Activated T-helper 2 cell treated with anti-CD3 and anti-CD28 coated beads, Interferon-gamma antibody, Interleukin-2, Interleukin-4, amounts not matched to agents 10 μg/mL and 5 μg/mL and 100 μg/mL, durations not matched to agents 14 hours and 24 hours and 36 hours (primary cell): ENCODE data around the gene PRDX3. TPM values are rescaled to one million over a fixed set of nuclear protein-coding genes. Genes with fewer than 3 reads are reported as not detected.
"Not testable (repeated sequence)": the region's sequence is repeated elsewhere in the genome, so short reads cannot be mapped to it uniquely, and the experiment has no call there.

Experiments
- DNase-seq: peaks from one replicate; pipeline ENCODE4 v3.0.0; 2021; ENCODE audit warnings: low spot score
- H3K27ac Mint-ChIP-seq: one replicate; pipeline ENCODE4 v1.8.0; 2021; ENCODE audit warnings: mixed read lengths
- H3K27me3 Mint-ChIP-seq: one replicate; pipeline ENCODE4 v1.8.0; 2021; ENCODE audit warnings: low read depth, mixed read lengths
- H3K36me3 Mint-ChIP-seq: one replicate; pipeline ENCODE4 v1.8.0; 2021; ENCODE audit warnings: low read depth, mixed read lengths
- H3K4me1 Mint-ChIP-seq: one replicate; pipeline ENCODE4 v1.8.0; 2021; ENCODE audit warnings: low read depth, mixed read lengths
- H3K4me3 Mint-ChIP-seq: one replicate; pipeline ENCODE4 v1.8.0; 2021; ENCODE audit warnings: low read depth, mild to moderate bottlenecking, moderate library complexity, mixed read lengths
- H3K9me3 Mint-ChIP-seq: one replicate; pipeline ENCODE4 v1.8.0; 2021; ENCODE audit warnings: mixed read lengths
- intact Hi-C: fragments of 100-400 bp; cut with micrococcal nuclease; formaldehyde crosslinking; loops from one replicate; pipeline ENCODE4 v1.15.1; 2023
- total RNA-seq: library from RNA; stranded (reverse); gene quantifications from 2 replicates; pipeline ENCODE4 v1.2.3, GENCODE V29; 2022

The PRDX3 gene
- total RNA-seq, 1 donor from 2014 or later = 182 TPM

- Mint-ChIP-seq H3K27me3 (no peaks in the 10 kb centered on the region), H3K9me3 (no peaks in the 10 kb centered on the region), H3K36me3 (peaks cover 53% of the 10 kb centered on the region), H3K4me1 (peaks cover 32% of the 10 kb centered on the region), H3K4me3 (peak overlapping the region; percentile 97), H3K27ac (peak overlapping the region; percentile 79)
- intact Hi-C loops = loop anchor here (1.0 to 5.0 kb wide), 2 partner anchors 41 to 476 kb away; partner anchors contain the start of gene BAG3
- no peak for DNase-seq
Measured at GRCh38 chr10:119176166-119176565, 2.4 kb downstream of the PRDX3 start.

DNA sequence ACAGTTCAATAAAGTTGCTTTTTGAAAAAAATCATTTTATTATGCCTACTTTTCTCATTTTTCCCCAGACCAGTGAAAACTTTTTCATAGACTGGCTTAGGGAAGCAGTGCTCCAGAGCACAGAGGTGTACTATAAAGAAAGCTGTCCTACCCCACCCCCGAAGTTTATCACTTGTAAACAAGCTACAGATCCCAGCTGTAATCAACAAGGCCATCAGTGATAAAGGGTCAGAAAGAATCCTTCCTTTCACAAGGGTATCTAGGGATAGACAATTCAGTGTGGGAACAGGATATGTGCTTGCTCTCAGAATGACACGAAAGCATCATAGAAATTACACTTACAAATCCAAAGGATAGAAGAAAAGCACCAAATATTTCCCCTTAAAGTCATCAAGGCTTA is 4.5 kb downstream of the PRDX3 start:
- no peak overlapping the region for H3K27ac Mint-ChIP-seq
- intact Hi-C loops = no loop called here
- no peak overlapping the region for H3K4me3 Mint-ChIP-seq
- H3K9me3 Mint-ChIP-seq = no peaks in the 10 kb centered on the region
- H3K27me3 Mint-ChIP-seq = no peaks in the 10 kb centered on the region
- H3K4me1 Mint-ChIP-seq = peaks cover 30% of the 10 kb centered on the region
- no peak for DNase-seq
- H3K36me3 Mint-ChIP-seq = peaks cover 70% of the 10 kb centered on the region

DNA sequence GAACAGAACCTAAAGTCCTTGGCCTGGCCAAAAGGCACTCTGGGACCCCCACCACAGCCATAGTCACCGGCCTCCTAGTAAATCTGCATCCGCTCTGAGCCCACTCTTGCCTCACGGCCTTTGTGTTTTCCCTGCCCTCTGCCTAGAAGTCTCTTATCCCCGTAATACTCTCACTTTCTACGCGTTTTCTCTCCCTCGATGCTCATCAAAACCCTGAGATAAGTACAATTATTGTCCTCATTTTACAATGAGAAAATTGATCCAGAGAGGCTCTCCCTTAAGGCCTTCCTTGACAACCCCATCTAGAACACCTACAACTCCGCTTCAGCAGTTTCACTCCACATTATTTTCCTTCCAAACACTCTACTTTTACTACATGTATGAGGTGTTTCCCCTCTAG is 11.6 kb downstream of the PRDX3 start:
- Mint-ChIP-seq H3K9me3 (no peaks in the 10 kb centered on the region), H3K4me1 (peaks cover 32% of the 10 kb centered on the region), H3K27me3 (no peaks in the 10 kb centered on the region), H3K27ac (peak overlapping the region; percentile 93), H3K36me3 (peaks cover 59% of the 10 kb centered on the region), H3K4me3 (peak overlapping the region; percentile 85)
- no peak for DNase-seq
- intact Hi-C loops = loop anchor here (10.0 kb wide), 1 partner anchor 412 kb away; the partner anchor contains the start of gene CACUL1

DNA sequence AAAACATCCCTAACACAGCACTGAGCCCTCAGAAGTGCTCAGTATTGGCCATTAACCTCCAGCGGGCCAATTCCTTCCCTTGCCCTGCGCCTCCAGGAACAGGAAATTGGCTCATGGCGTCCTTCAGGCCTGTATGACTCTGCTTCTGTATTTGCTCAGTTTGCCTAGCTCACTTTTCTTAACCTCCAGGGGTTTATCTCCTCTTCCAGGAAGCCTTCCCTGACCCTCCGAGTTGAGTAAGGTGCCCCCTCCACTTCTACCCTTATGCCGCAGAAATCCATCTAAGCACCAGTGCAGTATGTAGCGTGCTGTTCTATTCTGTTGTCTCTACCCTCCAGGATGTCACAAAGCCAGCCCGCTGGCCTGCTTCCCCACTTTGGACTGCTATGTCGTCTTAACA is 12.0 kb downstream of the PRDX3 start:
- Mint-ChIP-seq H3K9me3 (no peaks in the 10 kb centered on the region), H3K36me3 (peaks cover 57% of the 10 kb centered on the region), H3K27ac (peak overlapping the region; percentile 93), H3K27me3 (no peaks in the 10 kb centered on the region), H3K4me3 (peak overlapping the region; percentile 85), H3K4me1 (peaks cover 36% of the 10 kb centered on the region)
- DNase-seq = no peak
- intact Hi-C loops = loop anchor here (10.0 kb wide), 1 partner anchor 412 kb away; the partner anchor contains the start of gene CACUL1

GRCh38 chr10:119166118-119166500 is 12.5 kb downstream of the PRDX3 start:
- H3K27ac Mint-ChIP-seq = peak overlapping the region; percentile 93
- intact Hi-C loops = loop anchor here (10.0 kb wide), 1 partner anchor 411 kb away; the partner anchor contains the start of gene CACUL1
- H3K9me3 Mint-ChIP-seq = no peaks in the 10 kb centered on the region
- DNase-seq = no peak
- peaks cover 37% of the 10 kb centered on the region for H3K4me1 Mint-ChIP-seq
- H3K4me3 Mint-ChIP-seq = peak overlapping the region; percentile 85
- peaks cover 61% of the 10 kb centered on the region for H3K36me3 Mint-ChIP-seq
- no peaks in the 10 kb centered on the region for H3K27me3 Mint-ChIP-seq

- peak; percentile 81 for DNase-seq
- H3K4me3 Mint-ChIP-seq = peak within 1 kb of the TSS; percentile 85
- H3K9me3 Mint-ChIP-seq = no peaks in the 10 kb centered on the region
- H3K4me1 Mint-ChIP-seq = peaks cover 37% of the 10 kb centered on the region
- peaks cover 63% of the 10 kb centered on the region for H3K36me3 Mint-ChIP-seq
- intact Hi-C loops = loop anchor here (1.0 to 10.0 kb wide), 4 partner anchors 13 to 411 kb away; partner anchors contain the start of genes CACUL1, DENND10, EIF3A and PRDX3
- no peaks in the 10 kb centered on the region for H3K27me3 Mint-ChIP-seq
- peak within 1 kb of the TSS; percentile 93 for H3K27ac Mint-ChIP-seq
Measured at GRCh38 chr10:119165171-119166117, 13.2 kb downstream of the PRDX3 start, which contains the start of gene SFXN4. TSS of gene SFXN4 (minus strand) at chr10:119165714. CDS start at chr10:119165647, 67 bp downstream.

DNA sequence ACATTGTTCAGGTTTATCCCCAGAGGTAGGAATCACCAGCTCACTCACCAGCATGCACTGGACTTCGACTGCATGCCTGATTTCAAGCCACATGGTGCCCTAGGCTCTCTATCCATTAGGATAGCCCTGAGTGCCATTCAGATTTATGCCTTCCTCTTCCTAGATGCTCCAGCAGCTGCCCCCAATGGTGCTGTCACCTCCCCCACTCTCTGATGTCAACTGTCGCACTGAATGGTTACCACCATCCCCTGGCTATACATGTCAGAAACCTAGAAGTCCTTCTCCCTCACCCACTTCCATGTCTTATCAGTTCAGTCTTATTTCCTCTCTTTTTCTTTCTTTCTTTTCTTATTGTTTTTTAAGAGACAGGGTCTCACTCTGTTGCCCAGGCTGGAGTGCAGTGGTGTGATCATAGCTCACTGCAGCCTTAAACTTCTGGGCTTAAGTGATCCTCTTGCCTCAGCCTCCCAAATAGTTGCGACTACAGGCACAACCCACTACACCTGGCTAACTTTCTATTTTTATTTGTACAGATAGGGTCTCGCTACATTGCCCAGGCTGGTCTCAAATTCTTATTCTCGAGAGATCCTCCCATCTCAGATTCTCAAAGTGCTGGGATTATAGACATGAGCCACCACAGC is 16.0 kb downstream of the PRDX3 start:
- Mint-ChIP-seq H3K4me1 (peaks cover 37% of the 10 kb centered on the region), H3K4me3 (no peak overlapping the region), H3K36me3 (peaks cover 52% of the 10 kb centered on the region), H3K9me3 (no peaks in the 10 kb centered on the region), H3K27me3 (no peaks in the 10 kb centered on the region), H3K27ac (peak overlapping the region; percentile 63)
- DNase-seq = no peak
- intact Hi-C loops = loop anchor here (10.0 kb wide), 1 partner anchor 408 kb away; the partner anchor contains the start of gene CACUL1

DNA sequence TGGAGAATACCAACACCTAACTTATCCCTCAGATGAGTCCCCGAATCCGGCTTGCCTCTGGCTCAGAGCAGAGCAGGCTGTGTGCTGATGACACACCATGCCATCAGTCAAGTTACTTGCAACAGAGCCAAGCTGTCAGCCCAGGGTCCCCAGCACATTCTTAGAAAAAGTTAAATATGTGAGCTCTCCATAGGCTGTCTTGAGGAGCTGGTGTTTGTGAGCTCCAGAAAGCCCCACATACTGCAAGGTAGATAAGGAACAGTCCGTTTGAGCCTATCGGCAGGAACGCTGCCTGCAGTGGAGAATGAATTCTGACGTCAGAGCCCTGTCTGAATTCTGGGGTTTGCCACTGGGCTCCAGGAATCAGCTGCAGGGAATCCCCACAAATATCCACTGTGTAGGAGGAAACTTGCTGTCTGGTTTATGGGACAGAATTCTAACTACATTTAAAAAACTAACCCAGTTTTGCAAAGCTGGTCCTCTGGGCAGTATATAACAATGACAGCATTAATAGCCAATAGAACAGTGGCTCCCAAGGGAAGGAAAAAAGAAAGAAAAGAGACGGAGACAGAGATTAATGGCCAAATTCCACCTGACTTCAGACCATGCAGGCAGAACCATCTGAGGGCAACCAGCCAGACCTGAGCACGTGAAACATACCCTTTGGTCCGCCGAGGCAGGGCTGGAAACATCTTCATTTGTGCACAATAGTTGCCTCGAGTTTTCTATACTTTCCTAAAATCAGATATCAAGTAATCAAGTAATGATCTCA is 16.7 kb downstream of the PRDX3 start:
- H3K27me3 Mint-ChIP-seq = no peaks in the 10 kb centered on the region
- peaks cover 46% of the 10 kb centered on the region for H3K36me3 Mint-ChIP-seq
- H3K27ac Mint-ChIP-seq = no peak overlapping the region
- H3K4me1 Mint-ChIP-seq = peaks cover 31% of the 10 kb centered on the region
- DNase-seq = no peak
- intact Hi-C loops = loop anchor here (10.0 kb wide), 1 partner anchor 407 kb away; the partner anchor contains the start of gene CACUL1
- no peaks in the 10 kb centered on the region for H3K9me3 Mint-ChIP-seq
- H3K4me3 Mint-ChIP-seq = no peak overlapping the region

- H3K36me3 Mint-ChIP-seq = peaks cover 62% of the 10 kb centered on the region
- H3K27me3 Mint-ChIP-seq = no peaks in the 10 kb centered on the region
- intact Hi-C loops = no loop called here
- peaks cover 16% of the 10 kb centered on the region for H3K4me1 Mint-ChIP-seq
- H3K9me3 Mint-ChIP-seq = no peaks in the 10 kb centered on the region
- no peak overlapping the region for H3K4me3 Mint-ChIP-seq
- H3K27ac Mint-ChIP-seq = no peak overlapping the region
- DNase-seq = no peak
Measured at GRCh38 chr10:119159332-119159731, 19.3 kb downstream of the PRDX3 start.

- Mint-ChIP-seq H3K27me3 (no peaks in the 10 kb centered on the region), H3K27ac (no peak overlapping the region)
Measured at GRCh38 chr10:119153661-119154060, 25.0 kb downstream of the PRDX3 start.

DNA sequence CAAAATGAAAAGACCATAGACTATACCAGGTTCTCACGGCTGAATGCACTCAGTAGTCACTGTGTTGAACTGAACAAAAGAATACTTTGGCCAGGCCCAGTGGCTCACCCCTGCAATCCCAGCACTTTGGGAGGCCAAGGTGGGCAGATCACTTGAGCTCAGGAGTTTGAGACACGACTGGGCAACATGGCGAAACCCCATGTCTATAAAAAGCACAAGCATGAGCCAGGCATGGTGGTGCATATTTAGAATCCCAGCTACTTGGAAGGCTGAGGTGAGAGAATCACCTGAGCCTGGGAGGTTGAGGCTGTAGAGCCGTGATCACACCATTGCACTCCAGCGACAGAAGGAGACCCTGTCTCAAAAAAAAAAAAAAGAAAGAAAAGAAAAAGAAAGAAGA is 25.6 kb downstream of the PRDX3 start:
- Mint-ChIP-seq H3K4me1 (no peaks in the 10 kb centered on the region), H3K27ac (no peak overlapping the region), H3K9me3 (no peaks in the 10 kb centered on the region), H3K4me3 (no peak overlapping the region), H3K27me3 (no peaks in the 10 kb centered on the region), H3K36me3 (peaks cover 61% of the 10 kb centered on the region)
- intact Hi-C loops = no loop called here
- no peak for DNase-seq

More at GRCh38 chr10:119153661-119154060, 25.0 kb downstream of the PRDX3 start:
- intact Hi-C loops = no loop called here
- H3K36me3 Mint-ChIP-seq = peaks cover 64% of the 10 kb centered on the region
- no peak for DNase-seq
- H3K4me3 Mint-ChIP-seq = no peak overlapping the region
- H3K4me1 Mint-ChIP-seq = no peaks in the 10 kb centered on the region
- H3K9me3 Mint-ChIP-seq = no peaks in the 10 kb centered on the region

DNA sequence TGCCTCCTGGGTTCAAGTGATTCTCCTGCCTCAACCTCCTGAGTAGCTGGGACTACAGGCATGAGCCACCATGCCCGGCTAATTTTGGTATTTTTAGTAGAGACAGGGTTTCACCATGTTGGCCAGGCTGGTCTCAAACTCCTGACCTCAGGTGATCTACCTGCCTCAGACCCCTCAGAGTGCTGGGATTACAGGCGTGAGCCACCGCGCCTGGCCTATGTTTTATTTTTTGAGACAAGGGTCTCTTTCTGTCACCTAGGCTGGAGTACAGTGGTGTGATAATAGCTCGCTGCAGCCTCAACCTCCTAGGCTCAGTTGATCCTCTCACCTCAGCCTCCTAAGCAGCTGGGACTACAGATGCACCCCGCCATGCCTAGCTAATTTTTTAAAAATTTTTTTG is 27.0 kb downstream of the PRDX3 start:
- DNase-seq, intact Hi-C loops, H3K4me3 Mint-ChIP-seq, H3K9me3 Mint-ChIP-seq, H3K4me1 Mint-ChIP-seq, H3K27ac Mint-ChIP-seq, H3K27me3 Mint-ChIP-seq: not testable (repeated sequence)
- peaks cover 60% of the 10 kb centered on the region for H3K36me3 Mint-ChIP-seq
